T-helper 2 cell (primary cell): Measurements from ENCODE around the gene MBOAT2.

Experiments used
- DNase-seq, 5 experiments: peaks; one replicate each; pipeline versions ENCODE4 v3.0.0 to v3.0.0-alpha.2; 2012 to 2022

MBOAT2 gene

DNA sequence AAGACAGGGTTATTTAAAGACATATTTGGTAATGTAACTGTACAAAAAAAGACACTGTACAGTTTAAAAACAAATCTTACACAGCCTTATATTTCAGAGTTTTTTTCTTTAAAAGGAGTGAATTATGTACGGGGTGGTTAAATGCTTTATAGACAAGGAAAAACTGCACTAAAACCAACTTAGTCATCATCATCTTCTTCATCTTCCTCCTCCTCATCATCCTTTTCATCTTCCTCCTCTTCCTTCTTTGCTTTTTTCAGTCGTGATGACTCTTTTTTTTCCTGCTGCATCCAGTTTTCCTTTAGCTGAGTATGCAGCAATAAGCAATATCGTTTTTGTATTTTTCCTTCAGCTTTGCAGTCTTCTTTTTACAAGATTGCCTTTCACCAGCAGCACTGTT is 14.6 kb upstream of the MBOAT2 start:
- DNase-seq: no peak

DNA sequence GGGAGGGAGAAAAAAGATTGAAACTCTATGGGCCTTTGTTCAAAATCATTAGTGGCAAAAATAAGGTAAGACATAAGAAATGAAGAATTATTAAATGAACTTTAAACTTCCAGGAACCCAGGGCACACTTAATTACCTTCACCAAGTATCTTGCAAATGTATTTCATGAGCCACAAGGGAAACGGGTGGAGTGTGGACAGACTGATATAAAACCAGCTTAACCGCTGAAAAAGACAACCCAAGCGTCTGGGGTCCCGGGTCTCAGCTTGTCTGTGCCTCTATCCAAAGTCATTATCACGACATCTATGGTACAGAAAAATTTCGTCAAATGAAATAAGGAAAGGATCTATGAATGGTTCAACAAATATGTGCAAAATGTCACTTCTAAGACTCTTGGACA is 13.9 kb upstream of the MBOAT2 start:
- no peak for DNase-seq

DNA sequence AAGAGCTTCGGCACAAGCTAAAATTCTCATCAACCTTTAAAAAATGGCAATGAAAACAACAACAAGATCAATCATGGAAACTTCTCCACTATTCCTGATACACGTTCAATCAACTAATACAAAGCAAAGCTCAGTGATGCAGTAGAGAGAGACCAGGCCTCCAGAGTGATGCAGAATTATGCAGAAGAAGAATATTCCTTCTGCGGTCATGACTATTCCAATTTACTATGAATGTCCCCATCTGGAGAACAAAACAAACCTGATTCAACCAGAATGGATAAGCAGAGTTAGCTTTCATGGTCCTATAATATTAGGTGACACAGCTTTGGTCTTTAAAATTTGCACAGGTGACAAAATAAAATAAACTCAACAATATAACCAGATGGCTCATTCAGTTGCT is 12.5 kb upstream of the MBOAT2 start:
- DNase-seq: no peak

DNA sequence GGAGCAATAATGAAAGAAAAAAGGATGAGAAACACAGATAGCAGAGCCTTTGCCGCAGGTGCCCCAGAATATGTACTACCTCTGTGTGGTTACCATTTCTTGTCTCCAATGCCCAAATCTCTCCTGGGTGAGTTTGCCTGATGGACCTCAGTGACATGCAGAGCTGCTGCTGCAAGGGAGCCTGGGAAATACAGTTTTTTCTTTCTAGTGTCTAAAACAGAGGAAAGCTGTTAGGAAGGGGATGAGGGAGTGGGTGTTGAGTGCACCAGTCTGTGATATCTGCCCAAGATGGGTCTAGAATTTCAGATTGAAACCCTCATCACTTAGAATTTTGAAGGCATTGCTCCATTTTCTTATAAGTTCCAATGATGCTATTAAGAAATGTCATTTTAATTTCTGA is 9.9 kb upstream of the MBOAT2 start:
- DNase-seq: no peak

DNA sequence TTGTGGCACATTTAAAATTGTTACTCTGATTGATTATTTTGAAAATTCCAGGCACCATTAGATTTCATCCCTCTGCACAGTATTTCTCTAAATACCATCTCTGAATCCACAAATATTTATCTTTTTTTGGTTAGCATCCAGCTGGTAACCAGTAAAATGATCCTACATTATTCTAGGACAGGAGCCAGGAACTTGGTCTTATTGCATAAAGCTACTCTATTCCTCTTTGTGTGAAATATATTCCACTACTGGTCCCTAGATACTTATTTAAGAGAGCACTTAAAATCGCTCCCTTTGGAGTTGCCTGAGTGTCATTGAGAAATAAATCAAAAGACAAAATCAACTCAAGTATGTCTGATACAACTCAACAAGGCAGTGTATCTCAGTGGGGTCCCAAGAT is 7.4 kb upstream of the MBOAT2 start:
- no peak for DNase-seq

DNA sequence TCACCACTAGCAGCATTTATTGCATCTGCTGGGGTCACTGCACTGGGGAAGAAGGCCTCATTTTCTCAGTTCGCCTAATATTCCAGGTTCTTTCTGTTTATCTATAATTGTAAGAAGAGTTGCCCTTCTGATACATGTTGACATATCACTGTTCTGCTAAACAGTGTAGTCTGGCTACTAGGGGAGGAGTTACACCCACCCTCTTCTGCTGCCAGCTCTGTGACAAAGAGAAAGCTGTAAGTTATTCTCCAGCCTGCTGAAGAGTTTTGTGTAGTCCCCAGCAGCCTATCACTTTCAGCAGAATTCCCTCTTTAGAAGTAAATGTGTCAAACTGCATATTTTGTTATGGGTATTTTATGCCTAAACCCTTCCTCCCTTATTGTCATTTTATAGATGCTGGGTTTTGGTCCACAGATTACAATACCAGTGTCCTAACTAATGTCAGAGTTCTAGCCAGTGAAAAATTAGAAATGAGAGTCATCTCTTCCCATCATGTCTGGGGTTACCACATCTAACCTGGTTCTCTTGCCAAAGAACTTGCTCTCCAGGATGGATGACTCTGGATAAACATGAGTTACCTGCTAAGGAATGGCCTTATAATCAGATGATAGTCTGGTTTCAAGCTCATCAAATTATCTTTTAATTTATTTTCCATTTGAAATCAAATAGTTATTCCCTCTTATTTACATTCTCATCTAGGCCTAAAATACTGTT is 5.6 kb upstream of the MBOAT2 start:
- no peak for DNase-seq

DNA sequence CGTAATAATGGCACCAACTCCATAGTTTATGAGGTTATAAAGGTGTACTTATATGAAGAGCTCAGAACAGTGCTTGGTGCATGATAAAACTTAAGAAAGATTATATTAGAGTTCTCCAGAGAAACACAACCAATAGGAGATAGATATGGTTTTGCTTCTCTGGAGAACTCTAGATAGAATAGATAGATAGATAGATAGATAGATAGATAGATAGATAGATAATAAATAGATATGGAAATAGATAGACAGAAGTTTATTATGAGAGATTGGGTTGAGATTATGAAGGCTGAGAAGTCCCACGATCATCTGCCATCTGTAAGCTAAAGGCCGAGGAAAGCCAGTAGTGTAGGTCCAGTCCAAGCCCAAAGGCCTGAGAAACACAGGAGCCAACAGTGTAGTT is 2.9 kb upstream of the MBOAT2 start:
- DNase-seq: no peak

DNA sequence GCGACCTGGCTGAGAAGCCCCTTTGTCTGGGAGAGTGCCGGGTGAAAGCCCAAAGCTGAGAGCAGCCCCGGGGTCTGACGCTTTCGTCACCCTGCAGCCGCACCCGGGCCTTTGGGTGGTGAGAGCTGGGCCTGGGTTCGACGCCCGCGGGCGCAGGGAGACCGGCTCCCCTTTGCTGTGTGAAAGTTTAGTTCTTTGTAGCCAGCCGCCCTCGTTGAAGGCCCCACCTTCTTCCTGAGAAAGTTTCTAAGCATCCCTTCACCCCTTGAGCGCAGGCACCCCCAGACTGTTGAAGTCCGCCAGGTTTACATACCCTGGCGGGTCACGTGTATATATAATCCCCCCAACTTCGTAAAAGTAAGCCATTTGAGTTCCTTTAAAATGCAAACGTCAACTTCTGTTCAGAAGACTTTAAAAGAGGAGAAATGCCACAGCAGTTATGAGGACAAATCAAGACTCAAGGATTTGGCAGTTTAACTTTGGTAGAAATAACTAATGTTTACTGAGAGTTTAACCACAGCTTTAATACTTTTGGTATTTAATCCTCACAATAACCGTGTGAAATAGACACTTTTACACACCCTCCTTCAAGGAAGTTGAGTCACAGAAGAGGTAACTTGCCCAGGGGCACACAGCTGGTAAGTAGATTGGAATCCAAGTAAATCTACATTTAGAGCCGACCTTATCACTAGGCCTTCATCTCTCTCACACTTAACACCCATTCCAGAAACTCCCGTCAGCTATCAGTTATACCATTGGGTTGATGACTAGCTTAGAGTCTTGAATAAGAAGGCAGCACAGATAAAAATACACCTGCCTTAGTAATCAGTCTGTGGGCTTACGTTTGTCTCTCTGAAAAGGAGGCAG is 1.1 kb upstream of the MBOAT2 start:
- DNase-seq: peak in 3 of 5 experiments; percentile 5 to 34 (median 11)

DNA sequence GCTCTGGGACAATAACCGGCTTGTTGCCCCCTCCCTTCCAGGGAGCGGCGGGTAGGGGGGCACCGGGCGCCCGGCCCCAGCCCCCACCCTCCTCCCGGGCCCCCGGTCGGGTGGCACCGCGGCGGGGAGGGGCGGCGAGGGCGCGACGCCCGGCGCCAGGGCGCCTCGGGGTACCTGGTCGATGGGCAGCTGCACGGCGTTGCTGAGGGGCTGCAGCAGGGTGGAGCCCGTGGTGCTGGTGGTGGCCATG is 193 bp downstream of the MBOAT2 start:
- no peak for DNase-seq

DNA sequence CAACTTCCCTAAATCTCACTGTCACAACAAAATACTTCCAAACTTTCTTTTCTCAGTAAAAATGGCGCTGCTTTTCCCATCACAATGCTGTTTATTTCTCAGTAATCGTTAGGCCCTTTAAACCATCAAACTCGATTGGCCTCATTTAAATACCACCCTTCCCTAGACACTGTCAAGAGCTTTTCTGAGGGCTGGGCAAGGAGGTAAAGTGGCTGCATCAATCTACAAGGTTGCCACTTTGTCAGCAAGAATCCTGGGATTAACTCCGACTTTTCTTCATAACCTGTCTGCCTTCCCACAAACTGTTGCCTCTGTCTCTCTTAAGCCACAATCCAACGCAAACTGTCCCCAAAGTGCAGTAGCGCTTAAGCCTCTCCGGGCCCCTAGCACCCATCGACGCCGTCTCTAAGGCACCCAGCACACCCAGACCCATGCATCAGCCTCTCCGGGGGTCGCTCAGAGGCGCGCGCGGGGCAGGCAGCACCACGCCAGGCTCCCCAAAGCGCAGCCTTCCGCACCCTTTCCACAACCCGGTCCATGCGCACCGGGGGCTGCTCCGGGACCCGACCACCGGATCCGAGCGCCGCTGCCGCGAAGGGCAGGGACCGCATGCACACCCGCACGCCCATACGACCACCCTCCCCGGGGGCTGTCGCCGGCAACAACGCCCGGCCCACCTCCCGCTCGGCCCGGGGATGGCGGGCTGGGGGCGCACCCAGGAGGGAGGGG is 683 bp downstream of the MBOAT2 start:
- peak in 1 of 5 experiments; percentile 15 for DNase-seq

DNA sequence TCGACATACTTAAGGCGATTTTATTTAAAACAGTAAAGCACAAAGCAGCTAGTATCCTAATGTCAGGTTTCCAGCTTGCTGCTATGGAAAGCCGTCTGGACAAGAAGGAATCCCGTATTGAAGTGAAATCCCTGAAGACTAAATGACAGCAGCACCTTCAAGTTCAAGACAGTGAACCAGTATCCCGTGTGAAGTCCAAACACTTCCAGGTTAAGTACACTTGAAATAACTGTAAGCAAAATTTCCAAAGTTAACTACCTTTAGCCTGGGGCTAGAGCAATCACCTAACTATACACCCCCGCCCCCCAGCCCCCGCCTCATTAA is 1.2 kb downstream of the MBOAT2 start:
- no peak for DNase-seq

DNA sequence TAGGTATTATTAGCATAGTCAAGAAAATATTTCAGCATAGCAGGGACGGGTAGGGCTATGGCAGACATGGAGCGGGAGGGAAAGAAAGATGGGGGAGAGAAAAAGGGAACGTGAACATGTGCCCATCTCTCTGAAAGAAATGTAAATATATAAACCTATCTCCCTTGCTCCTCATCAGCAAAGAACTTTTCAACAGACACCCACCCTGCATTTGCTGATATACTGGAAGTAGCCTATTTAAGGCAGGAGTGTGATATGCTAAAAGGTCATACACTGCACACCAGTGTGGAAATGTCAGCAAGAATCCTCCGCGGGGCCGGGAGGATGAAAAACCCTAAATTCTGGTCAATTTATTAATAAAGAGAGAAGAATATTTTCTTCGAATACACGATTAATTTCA is 1.7 kb downstream of the MBOAT2 start:
- DNase-seq: no peak

DNA sequence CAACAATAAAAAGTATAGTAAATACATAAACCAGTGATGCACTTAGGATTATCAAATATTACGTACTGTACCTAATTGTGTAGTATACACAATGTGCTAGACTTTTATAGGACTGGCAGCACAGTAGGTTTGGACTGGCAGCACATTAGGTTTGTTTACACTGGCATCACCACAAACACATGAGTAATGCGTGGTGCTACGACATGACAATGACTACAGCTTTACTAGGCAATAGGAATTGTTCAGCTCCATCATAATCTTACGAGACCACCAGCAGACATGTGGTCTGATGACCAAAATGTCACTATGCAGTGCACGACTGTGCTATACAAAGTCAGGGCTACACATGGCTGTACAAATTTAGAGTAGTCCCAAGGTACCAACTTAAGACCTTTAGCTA is 2.3 kb downstream of the MBOAT2 start:
- no peak for DNase-seq

DNA sequence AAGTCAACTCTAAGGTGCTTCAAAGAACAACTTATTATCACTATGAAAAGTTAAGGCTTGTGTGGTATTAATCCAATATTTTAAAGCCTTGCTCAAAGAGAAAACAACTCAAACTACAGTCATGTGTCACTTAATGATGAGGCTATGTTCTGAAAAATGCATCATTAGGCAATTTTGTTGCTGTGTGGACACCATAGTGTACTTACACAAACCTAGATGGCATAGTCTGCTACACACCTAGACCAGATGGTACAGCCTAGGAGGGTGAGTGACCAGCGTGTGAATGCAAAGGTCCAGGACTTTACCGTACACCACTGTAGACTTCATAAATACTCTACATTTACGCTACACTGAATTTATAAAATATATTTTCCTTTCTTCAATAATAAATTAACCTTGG is 3.0 kb downstream of the MBOAT2 start:
- no peak for DNase-seq

DNA sequence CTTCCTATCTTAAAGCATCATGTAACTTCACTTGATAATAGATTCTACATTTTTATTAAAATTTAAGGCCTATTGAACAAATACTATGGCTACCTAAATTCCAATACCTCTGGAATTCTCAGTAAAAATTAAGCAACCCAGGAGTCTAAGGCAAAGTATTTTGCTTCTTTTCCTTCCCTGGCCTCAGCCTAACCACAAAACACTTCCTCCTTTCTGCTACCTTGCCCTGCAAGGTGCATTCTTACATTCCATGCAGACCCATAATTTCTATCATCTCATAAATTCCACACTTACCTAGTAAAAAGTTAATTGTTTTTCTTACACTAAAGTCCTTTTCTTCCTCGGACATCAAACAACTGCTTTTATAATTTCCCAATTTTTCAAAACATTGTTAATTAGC is 3.7 kb downstream of the MBOAT2 start:
- no peak for DNase-seq

DNA sequence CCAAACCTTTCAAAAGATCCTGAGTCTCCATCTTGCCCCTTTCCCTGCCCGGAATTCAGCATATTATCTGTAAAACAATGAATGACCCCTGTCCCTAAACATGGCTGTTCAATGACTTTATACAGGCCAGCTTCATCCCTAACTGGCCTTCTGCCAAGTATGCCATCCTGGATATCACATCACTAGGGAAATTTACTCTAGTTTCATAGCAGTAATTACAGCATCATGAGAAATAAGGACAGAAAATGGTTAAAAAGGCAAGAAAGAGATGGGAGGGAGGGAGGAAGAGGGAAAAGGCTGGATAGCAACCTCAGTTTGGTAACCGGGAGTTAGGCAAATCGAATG is 4.4 kb downstream of the MBOAT2 start:
- DNase-seq: no peak

DNA sequence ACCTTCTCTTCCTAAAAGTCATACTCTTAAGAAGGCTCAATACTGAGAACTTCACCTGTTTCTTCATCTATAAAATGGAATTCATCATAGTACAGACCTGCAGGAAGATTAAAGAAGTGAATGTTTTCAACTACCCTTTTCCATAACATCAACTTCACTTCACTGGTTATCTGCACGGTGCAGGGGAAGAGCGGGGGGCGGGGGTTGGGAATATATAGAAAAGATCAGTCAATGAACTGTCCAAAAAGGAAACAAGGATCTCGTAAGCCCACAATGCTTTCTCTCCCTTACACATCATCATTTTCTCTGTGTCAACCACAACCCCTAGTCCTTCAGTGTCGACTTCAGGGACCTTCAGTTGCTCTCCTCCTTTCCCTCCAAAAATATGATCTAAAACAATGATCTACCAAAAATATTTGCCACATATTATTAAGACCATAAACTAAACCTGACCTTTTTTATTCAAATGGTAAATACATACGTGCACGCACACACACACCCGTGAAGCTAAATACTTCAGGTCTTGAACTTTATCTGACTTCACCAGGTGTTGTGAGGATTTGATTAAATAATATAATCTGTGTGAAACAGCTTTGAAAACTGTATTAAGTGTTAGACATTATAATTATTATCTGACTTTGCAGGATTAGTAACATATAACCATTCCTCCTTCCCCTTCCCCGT is 4.9 kb downstream of the MBOAT2 start:
- DNase-seq: no peak

DNA sequence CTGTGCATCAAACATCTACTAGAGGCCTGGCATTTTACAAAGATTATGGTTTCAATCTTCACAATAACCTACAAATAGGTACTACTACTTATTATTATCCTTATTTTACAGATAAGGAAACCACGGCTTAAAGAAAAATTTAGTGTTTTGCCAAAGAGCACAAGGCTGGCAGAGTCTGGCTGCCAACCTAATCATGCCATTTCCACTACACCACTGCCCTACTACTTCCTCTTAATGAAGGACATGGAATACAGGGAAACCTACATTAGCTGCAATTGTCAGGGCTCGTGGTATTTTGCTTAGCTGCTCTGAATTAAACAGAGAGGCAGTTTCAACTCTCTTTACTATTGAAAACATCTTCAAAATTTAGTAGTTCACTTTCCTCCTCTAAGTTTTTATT is 5.9 kb downstream of the MBOAT2 start:
- DNase-seq: no peak

DNA sequence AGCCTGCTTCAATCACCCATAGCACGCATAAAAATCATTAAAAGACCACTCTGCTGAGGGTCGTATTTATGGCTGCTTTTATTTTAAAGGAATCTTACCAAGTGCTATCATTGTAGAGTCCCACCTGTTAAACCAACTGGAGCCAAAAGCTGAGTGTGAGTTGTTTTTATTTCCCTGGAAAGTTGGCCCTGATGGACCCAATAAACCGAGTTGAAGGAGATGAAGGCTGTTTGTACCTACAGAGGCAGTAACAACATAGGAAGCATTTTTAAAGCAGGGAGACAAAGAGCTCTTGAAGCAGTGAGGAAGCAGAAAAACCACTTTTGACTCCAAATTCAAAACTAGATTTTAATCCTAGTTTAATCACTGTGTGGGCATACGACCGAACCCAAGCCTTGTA is 6.4 kb downstream of the MBOAT2 start:
- no peak for DNase-seq

DNA sequence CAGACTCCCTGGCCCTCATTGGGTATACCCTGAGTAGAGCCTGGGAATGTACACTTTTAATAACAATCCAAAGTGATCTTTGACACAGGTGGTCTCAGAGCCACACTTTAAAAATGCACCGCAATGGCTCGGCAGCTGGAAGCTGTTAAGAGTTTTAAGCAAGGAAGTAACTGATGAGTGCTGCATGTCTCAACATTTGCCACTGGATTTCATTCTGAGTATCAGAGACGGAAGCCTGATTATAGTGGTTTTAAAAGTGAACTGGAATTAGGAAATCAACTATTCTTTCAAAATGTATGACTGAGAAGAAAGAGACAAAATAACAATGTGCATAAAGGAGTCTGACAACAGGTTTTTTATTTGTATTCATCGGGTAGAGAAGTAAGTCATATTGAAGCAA is 7.5 kb downstream of the MBOAT2 start:
- DNase-seq: no peak

DNA sequence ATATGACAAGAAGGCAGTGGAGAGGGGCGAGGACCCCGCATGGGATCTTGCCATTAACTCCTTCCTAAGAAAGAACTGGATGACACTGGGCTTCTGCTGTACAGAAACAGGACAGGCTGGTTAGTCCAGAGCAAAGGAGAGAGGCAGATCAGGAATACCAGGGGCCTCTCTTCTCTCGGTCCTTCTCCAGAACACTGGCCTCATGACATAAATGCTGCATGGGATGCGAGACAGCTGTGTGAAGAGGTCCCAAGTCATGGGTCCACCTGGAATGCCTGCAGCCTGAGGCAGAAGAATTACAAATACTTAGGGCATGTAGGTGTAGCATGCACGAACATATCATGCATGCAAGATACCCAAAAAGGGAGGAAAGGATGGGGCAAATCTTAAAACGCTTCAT is 9.1 kb downstream of the MBOAT2 start:
- no peak for DNase-seq

DNA sequence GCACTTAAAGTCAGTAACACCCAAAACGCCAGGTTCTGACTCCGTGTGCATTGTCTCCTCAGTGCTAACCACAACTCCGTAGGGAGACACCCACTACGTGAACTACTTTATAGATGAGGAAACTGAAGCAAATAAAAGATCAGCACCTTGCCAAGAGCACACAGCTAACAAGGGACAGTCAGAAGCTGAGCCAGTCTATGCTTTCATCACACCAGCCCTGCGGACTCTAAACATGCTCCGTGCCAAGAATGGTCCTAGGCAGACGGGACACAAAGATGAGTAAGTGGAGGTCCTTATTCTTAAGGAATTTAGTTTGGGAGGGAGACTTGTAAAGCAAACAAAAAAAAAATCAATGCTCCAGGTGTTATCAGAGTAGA is 9.6 kb downstream of the MBOAT2 start:
- no peak for DNase-seq

DNA sequence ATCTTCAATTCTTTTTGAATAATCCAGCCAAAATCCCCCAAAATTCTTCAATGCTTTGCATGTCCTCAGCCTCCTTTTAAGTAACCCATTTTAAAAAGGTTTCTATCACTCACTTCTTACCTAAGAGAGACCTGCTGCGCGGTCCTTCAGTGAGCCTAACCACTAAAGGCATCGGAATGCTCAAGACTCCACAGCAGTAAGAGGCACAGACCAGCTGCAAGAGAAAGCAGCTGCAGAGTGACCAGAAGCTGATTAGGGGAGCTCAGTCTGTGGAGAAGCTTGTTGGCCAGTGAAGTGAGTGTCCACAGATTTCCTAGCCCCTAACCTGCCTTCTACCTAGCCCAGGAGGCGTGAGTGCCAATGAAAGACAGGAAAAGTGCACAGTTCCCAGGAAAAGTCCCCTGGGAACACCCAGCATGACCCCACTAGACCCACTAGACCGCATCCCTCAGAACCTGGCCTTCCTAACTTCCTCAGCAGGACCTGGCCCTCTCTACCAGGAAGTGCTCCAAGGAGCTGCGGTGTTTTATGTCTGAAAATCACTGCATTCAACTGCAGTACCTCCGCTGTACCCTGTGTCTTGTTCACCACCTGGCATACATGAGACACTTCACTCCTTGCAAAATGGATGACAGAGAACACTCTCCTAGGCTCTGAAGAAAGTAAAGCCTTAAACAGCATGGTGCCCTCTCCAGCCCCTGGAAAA is 10.1 kb downstream of the MBOAT2 start:
- no peak for DNase-seq
